Measurements from ENCODE around the gene MTSS2.

GRCh38 chr16:70714581-70715054, 28.8 kb upstream of the MTSS2 start:
- TF ChIP-seq POLR2A (IDR thresholded peaks at IDR 0.05; ENCODE audit: low read depth) (no peak), CTCF (IDR thresholded peaks at IDR 0.05) (no peak), EP300 (IDR thresholded peaks at IDR 0.05) (no peak)

Data from esophagus muscularis mucosa (tissue), 4 donors.